Stimulated activated CD8-positive, alpha-beta memory T cell treated with anti-CD3 and anti-CD28 coated beads, Interleukin-4, amount 100 ng/mL, for 48 hours (primary cell): ENCODE measurements around the gene NRSN1.
"Not testable (repeated sequence)": the region's sequence is repeated elsewhere in the genome, so short reads cannot be mapped to it uniquely, and the experiment has no call there.

Source experiments
- DNase-seq: peaks from one replicate; pipeline ENCODE4 v3.0.0-alpha.2; 2020

Gene NRSN1, protein sequence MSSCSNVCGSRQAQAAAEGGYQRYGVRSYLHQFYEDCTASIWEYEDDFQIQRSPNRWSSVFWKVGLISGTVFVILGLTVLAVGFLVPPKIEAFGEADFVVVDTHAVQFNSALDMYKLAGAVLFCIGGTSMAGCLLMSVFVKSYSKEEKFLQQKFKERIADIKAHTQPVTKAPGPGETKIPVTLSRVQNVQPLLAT

GRCh38 chr6:24125980-24126379 is at the start of gene NRSN1:
TSS of gene NRSN1 (plus strand) at chr6:24126215. CDS start at chr6:24134328, 8,113 bp downstream.
- DNase-seq, result no peak

DNA sequence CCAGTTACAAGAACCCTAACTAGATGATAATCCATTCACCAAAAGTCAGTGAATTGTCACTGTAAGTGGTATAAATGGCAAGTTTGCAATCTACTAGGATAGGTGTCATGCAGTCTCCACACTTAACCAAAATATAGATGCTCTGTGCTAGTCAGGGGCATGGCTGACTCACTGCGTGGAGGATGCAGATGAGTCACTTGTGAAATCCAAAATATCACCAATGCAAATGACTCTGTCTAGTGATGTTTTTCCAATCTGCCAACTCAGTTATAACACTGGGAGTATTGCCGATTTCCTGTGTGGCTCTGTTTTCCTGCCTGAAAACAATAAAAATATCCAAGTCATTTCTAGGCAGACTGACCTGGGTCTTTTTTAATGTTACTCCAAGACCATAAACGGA is 47.8 kb upstream of the NRSN1 start:
- DNase-seq, result no peak

- no peak for DNase-seq
Measured at GRCh38 chr6:24079076-24079475, 46.9 kb upstream of the NRSN1 start.

DNA sequence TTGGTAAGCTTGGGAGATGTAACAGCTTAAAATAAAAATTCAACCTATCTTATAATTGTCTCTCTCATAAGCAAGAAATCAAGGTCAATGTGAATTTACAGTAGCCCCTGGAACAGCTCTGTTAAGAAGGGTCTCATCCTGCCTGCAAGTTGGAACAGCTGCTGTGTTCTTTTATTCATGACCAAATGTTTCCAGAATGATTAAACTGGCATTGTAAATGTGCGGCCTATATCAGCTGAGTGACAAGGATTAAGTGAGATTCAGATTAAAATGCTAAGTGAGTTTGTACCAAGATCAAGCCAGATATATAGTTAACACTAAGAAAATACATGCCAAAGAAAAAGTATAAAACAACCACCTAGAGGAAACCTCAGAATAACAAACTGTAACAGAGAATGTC is 45.3 kb upstream of the NRSN1 start:
- no peak for DNase-seq

- DNase-seq, result no peak
Measured at GRCh38 chr6:24089736-24090135, 36.3 kb upstream of the NRSN1 start.

- no peak for DNase-seq
Measured at GRCh38 chr6:24092407-24092806, 33.6 kb upstream of the NRSN1 start.

DNA sequence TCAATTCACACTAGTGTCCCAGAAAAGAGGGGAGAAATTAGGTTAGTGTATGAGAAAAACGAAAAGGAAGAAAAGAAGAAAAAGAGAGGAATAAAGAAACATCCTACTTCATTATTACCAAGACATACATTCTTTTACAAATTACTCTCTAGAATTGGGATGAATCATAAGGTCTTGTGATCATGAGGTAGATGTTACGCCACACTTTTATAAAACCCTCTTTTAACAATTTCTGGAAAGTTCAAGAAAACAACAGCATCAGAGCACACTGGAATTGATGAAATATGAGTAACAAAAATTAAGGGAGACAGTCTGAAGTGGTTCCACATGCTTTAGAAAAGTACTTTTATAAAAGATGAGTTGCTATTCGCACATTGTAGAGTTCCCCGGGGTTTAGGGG is 32.6 kb upstream of the NRSN1 start:
- no peak for DNase-seq

- no peak for DNase-seq
Measured at GRCh38 chr6:24099181-24099580, 26.8 kb upstream of the NRSN1 start.

GRCh38 chr6:24100024-24100769 is 25.8 kb upstream of the NRSN1 start:
- no peak for DNase-seq

GRCh38 chr6:24100770-24101155 is 25.3 kb upstream of the NRSN1 start:
- DNase-seq, result no peak

DNA sequence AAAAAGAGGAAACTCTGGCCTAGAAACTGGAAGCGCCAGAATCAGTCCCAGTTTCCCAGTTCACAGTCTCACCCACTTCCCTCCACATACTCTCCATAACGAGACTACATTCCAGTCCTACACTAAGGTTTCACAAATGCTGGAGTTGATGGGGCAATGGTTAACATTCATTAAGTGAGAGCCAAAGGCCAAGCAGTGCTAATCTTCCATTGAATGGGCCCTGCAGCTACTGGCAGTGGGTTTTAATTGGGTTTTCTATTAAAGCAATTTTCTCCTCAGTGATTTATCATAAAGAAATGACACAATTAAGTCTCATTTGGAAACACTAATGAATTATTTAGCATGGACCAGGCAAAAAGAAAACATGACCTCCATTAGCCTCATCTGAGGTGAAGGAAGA is 20.8 kb upstream of the NRSN1 start:
- DNase-seq, result no peak

DNA sequence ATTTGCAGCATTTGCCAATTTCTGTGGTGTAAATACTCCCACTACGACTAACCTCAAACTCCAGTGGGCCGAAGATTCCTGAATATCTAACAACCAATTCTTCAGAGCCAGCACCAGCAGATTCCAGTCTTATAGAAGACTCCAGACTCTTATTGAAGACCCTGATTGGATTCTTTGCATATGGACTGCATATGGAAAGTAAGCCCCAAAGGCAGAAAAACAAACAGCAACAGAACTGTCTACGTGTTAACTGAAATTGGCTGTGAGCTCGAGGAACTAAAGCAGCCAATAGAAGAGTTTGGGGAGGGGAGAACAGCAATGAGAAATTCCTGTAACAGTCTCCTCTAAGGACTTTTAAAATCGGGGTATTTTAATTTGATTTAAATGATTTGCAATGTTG is 19.7 kb upstream of the NRSN1 start:
- no peak for DNase-seq

- no peak for DNase-seq
Measured at GRCh38 chr6:24107294-24107693, 18.7 kb upstream of the NRSN1 start.

GRCh38 chr6:24108056-24108455 is 18.0 kb upstream of the NRSN1 start:
- DNase-seq, result no peak

- DNase-seq, result no peak
Measured at GRCh38 chr6:24110417-24110816, 15.6 kb upstream of the NRSN1 start.

GRCh38 chr6:24113891-24114290 is 12.1 kb upstream of the NRSN1 start:
- no peak for DNase-seq

DNA sequence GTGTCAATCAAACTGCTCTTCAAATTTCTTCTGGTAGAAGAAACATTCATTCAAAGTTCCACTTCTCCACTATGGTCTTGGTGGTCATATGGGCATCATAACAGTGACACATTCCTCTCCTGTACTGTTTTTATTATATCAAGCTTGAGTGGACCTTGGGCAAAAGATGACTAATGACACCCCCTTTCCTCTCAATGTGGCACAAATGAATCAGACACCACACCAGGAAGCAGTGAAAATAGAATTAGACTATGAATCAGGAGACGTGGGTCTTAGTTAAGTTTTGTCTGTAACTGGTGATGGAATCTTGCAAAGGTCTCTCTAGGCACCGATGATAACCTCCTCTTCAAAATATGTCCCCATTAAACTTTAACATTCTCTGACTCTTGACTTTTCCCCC is 9.0 kb upstream of the NRSN1 start:
- DNase-seq, result no peak

DNA sequence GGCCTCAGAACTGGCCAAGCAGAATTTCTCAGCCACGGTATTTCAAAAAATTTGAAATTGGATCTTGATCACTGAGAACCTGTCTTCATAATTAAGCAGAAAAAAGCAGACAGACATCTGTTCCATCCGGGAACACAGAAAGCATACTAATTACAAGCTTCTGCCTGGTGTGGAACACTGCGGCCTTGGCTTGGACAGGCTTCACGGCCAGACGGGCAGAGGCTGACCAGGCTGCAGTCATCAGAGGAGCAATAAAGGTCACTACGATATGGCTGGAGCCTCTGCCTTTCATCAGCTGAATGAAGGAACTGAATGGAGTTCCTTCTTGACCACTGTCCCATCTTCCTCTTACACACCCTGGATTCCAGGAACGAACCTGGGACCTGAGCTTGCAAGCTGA is 3.9 kb upstream of the NRSN1 start:
- no peak for DNase-seq

DNA sequence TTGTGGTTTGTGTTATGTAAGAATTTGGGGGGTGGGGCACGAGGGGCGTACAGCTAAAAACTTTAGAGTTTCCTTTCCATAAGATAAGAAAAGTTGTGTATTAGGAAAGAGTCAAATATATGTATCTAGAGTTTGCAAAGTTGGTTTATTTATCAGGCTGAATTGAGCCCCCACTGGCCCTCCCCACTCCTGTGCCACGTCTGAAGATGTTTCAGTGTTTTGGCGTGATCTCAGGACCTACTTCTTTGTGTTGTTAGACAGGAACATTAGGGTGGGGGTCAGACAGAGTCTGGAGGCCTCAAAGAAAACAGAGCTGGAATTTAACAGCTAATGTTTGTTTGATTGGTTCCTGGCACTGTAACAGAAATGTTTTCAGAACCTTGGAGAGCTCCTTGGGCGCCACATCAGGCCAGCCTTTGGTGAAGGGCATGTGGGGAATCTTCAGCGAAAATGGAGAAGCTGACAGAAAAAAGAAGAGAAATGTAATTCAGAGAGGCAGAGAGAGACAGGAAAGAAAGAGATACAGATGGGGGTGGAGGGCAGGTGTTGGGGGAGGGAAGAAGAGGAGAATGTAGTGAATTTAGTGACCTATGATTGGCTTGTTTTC is 674 bp downstream of the NRSN1 start:
- DNase-seq, result peak; percentile 28

- no peak for DNase-seq
Measured at GRCh38 chr6:24127316-24127715, 1.3 kb downstream of the NRSN1 start.

- no peak for DNase-seq
Measured at GRCh38 chr6:24131751-24132150, 5.7 kb downstream of the NRSN1 start.

- DNase-seq, result no peak
Measured at GRCh38 chr6:24139080-24139479, 13.1 kb downstream of the NRSN1 start.

- no peak for DNase-seq
Measured at GRCh38 chr6:24139639-24140038, 13.6 kb downstream of the NRSN1 start.

DNA sequence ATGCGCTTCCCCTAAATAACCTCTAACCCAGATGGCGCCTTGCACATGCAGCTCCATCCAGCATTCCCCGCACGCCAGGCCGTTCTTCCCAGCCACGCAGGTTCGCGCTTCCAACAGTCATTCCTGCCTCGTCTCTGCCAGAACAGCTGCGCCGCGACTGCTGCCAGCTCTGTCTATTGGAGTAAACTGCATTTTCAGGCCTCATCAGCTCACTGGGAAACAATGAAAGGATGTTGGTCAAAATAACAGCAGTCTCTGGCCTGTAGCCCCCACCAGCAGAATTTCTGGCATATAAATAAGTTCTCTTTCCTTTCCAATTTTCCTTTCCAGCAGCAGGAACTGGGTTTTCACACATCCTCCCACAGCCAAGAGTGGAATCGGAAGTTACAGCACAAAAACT is 14.6 kb downstream of the NRSN1 start:
- DNase-seq, result no peak

DNA sequence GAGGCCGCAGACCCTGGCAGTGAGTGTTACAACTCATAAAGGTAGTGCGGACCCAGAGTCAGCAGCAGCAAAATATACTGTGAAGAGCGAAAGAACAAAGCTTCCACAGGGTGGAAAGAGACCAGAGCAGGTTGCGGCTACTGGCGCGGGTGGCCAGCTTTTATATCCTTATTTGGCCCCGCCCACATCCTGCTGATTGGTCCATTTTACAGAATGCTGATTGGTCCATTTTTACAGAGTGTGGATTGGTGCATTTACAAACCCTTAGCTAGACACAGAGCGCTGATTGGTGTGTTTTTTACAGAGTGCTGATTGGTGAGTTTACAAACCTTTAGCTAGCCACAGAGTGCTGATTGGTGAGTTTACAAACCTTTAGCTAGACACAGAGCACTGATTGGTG is 16.7 kb downstream of the NRSN1 start:
- not testable (repeated sequence) for DNase-seq
